GM21381 (cell line): ENCODE results near the gene OR2J1.
"Not testable (repeated sequence)": the region's sequence is repeated elsewhere in the genome, so short reads cannot be mapped to it uniquely, and the experiment has no call there.

ENCODE experiments used
- ATAC-seq: cut with Tn5 transposase; IDR thresholded peaks from one replicate; pipeline ENCODE4 v1.9.1; 2021; ENCODE audit warnings: mild to moderate bottlenecking, moderate library complexity; ENCODE audit not compliant: unreplicated experiment

The OR2J1 gene

GRCh38 chr6:29099190-29099589 is at the start of gene OR2J1:
Gene OR2J1, plus strand, starts transcription at chr6:29099490. Its CDS starts 1,453 bp downstream, at chr6:29100943.
- no peak for ATAC-seq

DNA sequence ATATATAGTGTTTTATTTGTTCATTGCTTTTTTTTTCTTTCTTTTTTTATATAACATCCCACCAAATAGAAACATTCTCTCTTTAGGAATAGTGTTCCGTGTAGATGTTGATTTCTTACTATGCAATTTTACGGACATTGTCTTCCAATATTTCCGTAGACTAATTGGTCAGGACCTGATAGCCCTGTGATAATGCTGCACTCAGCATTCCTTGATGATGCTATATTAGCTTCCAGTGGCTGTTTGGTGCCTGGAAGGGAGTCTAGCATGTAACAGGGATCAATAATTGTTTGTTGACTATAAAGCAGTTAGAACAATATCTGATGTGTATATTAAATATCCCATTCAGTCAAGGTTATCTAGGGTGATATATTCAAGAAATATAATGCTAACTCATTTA is 47.6 kb upstream of the OR2J1 start:
- no peak for ATAC-seq

GRCh38 chr6:29071831-29072723 is 27.2 kb upstream of the OR2J1 start:
- ATAC-seq = peak; percentile 51

GRCh38 chr6:29079203-29079602 is 20.1 kb upstream of the OR2J1 start:
- no peak for ATAC-seq

DNA sequence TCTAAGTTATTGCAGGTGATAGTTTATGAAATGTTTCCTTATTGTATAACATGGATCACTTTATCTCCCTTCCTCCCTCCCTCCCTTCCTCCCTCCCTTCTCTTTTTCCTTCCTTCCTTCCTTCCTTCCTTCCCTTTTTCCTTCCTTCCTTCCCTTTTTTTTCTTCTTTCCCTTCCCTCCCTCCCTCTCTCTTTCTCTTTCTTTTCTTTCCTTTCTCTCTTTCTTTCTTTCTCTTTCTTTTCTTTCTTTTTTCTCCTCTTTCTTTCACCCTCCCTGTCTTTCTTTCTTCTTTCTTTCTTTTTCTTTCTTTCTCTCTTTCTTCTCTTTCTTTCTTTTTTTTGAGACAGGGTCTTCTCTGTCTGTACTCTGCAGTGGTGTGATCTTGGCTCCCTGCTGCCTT is 18.0 kb upstream of the OR2J1 start:
- ATAC-seq = no peak

DNA sequence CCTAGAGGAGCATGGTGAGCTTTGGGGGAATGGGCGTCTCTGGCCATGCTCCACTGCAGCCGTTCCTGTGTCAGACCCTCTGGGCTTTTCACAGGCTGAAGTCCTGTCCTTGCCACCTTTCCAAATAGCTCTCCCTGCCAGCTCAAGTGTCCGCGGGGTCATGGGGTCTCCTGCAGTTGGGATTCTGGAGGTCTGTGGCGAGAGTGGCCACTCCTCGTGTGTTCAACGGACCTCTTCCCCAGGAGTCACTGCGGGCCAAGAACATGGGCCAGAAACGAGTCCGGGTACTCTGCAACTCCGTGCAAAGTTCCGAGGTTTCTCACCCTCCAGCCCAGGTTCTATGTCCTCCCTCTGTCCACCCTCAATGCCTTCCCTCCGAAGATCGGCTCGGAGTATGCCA is 16.8 kb upstream of the OR2J1 start:
- no peak for ATAC-seq

- ATAC-seq = no peak
Measured at GRCh38 chr6:29087213-29087612, 12.1 kb upstream of the OR2J1 start, which contains the start of gene OR2B3. Gene OR2B3, minus strand, starts transcription at chr6:29087313. Its CDS starts 65 bp downstream, at chr6:29087248.

GRCh38 chr6:29092957-29093356 is 6.3 kb upstream of the OR2J1 start:
- ATAC-seq = no peak

- no peak for ATAC-seq
Measured at GRCh38 chr6:29097803-29098202, 1.5 kb upstream of the OR2J1 start.

DNA sequence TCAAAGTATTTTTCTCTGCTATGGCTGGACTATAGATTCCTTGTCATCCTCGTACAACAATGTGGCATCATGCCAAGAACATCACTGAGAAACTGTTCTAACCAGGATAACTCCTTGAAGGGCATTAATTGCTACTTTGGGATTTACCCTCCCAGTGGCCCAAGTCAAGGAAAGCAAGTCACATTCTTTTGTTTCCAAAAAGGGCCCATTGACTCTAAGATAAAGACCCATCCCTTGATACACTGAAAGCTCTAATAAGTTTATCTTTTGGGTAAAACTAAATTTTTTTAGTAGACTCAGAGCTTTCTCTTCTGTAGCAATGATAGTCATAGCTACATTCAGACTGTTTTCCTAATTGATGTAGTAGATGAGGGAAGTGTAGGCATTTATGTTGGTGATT is 8.5 kb downstream of the OR2J1 start, which contains the start of gene OR2J3:
OR2J3 (plus strand) TSS at position 301 of the 400 bp plus-strand sequence. CDS start 3,833 bp downstream, outside the sequence.
- no peak for ATAC-seq

DNA sequence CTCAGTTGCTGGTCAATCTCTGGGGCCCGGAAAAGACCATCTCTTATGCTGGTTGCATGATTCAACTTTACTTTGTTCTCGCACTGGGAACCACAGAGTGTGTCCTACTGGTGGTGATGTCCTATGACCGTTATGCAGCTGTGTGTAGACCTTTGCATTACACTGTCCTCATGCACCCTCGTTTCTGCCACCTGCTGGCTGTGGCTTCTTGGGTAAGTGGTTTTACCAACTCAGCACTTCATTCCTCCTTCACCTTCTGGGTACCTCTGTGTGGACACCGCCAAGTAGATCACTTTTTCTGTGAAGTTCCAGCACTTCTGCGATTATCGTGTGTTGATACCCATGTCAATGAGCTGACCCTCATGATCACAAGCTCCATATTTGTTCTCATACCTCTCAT is 12.8 kb downstream of the OR2J1 start:
- ATAC-seq = no peak

DNA sequence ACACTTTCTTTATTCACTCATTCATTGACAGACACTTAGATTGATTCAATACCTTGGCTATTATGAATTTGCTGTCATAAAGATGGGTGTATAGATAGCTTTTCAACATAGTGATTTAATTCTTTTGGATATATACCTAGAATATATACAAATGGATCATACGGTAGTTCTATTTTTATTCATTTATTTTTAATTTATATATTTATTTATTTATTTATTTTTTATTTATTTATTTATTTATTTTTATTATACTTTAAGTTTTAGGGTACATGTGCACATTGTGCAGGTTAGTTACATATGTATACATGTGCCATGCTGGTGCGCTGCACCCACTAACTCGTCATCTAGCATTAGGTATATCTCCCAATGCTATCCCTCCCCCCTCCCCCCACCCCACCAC is 15.7 kb downstream of the OR2J1 start:
- not testable (repeated sequence) for ATAC-seq

GRCh38 chr6:29129326-29130012 is 30.2 kb downstream of the OR2J1 start:
- no peak for ATAC-seq

GRCh38 chr6:29130644-29131043 is 31.4 kb downstream of the OR2J1 start:
- no peak for ATAC-seq

GRCh38 chr6:29131691-29132090 is 32.4 kb downstream of the OR2J1 start:
- ATAC-seq = no peak

GRCh38 chr6:29137724-29138123 is 38.4 kb downstream of the OR2J1 start:
- ATAC-seq = no peak

- ATAC-seq = no peak
Measured at GRCh38 chr6:29141606-29142005, 42.3 kb downstream of the OR2J1 start.

- ATAC-seq = no peak
Measured at GRCh38 chr6:29142309-29142708, 43.0 kb downstream of the OR2J1 start.

DNA sequence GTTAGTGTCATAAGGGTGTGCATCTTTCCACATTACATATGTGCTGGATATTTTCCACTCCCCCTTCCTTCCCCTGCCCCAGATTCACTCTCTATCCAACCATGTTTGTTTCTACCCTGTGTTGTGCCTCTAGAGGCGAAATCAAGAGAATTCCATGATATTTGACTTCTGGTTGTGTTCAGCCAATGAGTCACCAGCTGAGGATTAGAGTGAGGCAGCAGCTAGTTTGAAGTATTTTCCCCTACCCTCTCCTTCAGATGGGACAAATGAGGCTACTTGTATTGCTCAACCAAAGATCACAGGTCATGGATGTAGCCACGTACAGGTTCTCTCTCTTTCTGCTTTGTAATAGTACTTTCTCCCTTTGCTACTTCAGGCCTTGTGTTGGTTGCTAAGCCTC is 46.9 kb downstream of the OR2J1 start:
- no peak for ATAC-seq

GRCh38 chr6:29147074-29147473 is 47.8 kb downstream of the OR2J1 start:
- ATAC-seq = no peak

GRCh38 chr6:29149444-29149843 is 50.2 kb downstream of the OR2J1 start:
- ATAC-seq = not testable (repeated sequence)
